HEK293 (cell line): ENCODE measurements around the gene ZNF200.

Experiments used
- BCL11B ChIP-seq: fragments of 450-650 bp; formaldehyde crosslinking; IDR thresholded peaks from 2 replicates; pipeline ENCODE4 v1.5.1; 2016; ENCODE audit warnings: low read depth, missing biosample characterization, missing genetic modification characterization
- ELK4 ChIP-seq: IDR thresholded peaks from 2 replicates; pipeline ENCODE4 v1.6.1; 2011; ENCODE audit warnings: mild to moderate bottlenecking, low read depth, low read length, borderline replicate concordance
- KLF7 ChIP-seq: fragments of 450-650 bp; formaldehyde crosslinking; IDR thresholded peaks from 2 replicates; pipeline ENCODE4 v1.5.1; 2016; ENCODE audit warnings: missing biosample characterization, missing genetic modification characterization, borderline replicate concordance
- KLF8 ChIP-seq: fragments of 450-650 bp; formaldehyde crosslinking; IDR thresholded peaks from 2 replicates; pipeline ENCODE4 v1.5.1; 2016; ENCODE audit warnings: missing biosample characterization, missing genetic modification characterization
- KLF9 ChIP-seq: fragments of 450-650 bp; formaldehyde crosslinking; IDR thresholded peaks from 2 replicates; pipeline ENCODE4 v1.5.1; 2016; ENCODE audit warnings: missing biosample characterization, missing genetic modification characterization, low read depth
- RBAK ChIP-seq: fragments of 450-650 bp; formaldehyde crosslinking; IDR thresholded peaks from 2 replicates; pipeline ENCODE4 v1.5.1; 2016; ENCODE audit warnings: missing biosample characterization, missing genetic modification characterization
- SCRT2 ChIP-seq: fragments of 450-650 bp; formaldehyde crosslinking; IDR thresholded peaks from 2 replicates; pipeline ENCODE4 v1.5.1; 2016; ENCODE audit warnings: missing biosample characterization, missing genetic modification characterization
- YY2 ChIP-seq: fragments of 450-650 bp; formaldehyde crosslinking; IDR thresholded peaks from 2 replicates; pipeline ENCODE4 v1.5.1; 2016; ENCODE audit warnings: missing biosample characterization, missing genetic modification characterization
- ZBTB44 ChIP-seq: fragments of 450-650 bp; IDR thresholded peaks from 2 replicates; pipeline ENCODE4 v1.5.1; 2018; ENCODE audit warnings: missing biosample characterization, mild to moderate bottlenecking, missing genetic modification characterization
- ZEB2 ChIP-seq: fragments of 450-650 bp; formaldehyde crosslinking; IDR thresholded peaks from 2 replicates; pipeline ENCODE4 v1.5.1; 2016; ENCODE audit warnings: missing biosample characterization, missing genetic modification characterization
- ZFHX2 ChIP-seq: fragments of 450-650 bp; formaldehyde crosslinking; conservative IDR thresholded peaks from 2 replicates; pipeline ENCODE4 v1.5.1; 2016; ENCODE audit warnings: missing biosample characterization, missing genetic modification characterization
- ZFP41 ChIP-seq: fragments of 450-650 bp; formaldehyde crosslinking; IDR thresholded peaks from 2 replicates; pipeline ENCODE4 v1.5.1; 2016; ENCODE audit warnings: missing biosample characterization, missing genetic modification characterization, borderline replicate concordance
- ZNF174 ChIP-seq: fragments of 450-650 bp; formaldehyde crosslinking; IDR thresholded peaks from 2 replicates; pipeline ENCODE4 v1.5.0; 2017; ENCODE audit warnings: missing biosample characterization, mild to moderate bottlenecking, missing genetic modification characterization
- ZNF211 ChIP-seq: fragments of 450-650 bp; formaldehyde crosslinking; IDR thresholded peaks from 2 replicates; pipeline ENCODE4 v1.5.1; 2016; ENCODE audit warnings: low read depth, missing biosample characterization, missing genetic modification characterization
- ZNF214 ChIP-seq: fragments of 450-650 bp; formaldehyde crosslinking; IDR thresholded peaks from 2 replicates; pipeline ENCODE4 v1.5.1; 2017; ENCODE audit warnings: missing biosample characterization, mild to moderate bottlenecking, missing genetic modification characterization, borderline replicate concordance
- ZNF24 ChIP-seq: fragments of 450-650 bp; formaldehyde crosslinking; IDR thresholded peaks from 2 replicates; pipeline ENCODE4 v1.5.1; 2016; ENCODE audit warnings: missing biosample characterization, missing genetic modification characterization
- ZNF248 ChIP-seq: fragments of 450-650 bp; formaldehyde crosslinking; IDR thresholded peaks from 2 replicates; pipeline ENCODE4 v1.5.1; 2017; ENCODE audit warnings: missing biosample characterization, missing genetic modification characterization
- ZNF266 ChIP-seq: fragments of 450-650 bp; formaldehyde crosslinking; IDR thresholded peaks from 2 replicates; pipeline ENCODE4 v1.5.1; 2016; ENCODE audit warnings: missing biosample characterization, missing genetic modification characterization, low read depth
- ZNF341 ChIP-seq: fragments of 450-650 bp; formaldehyde crosslinking; IDR thresholded peaks from 2 replicates; pipeline ENCODE4; 2016; ENCODE audit warnings: low read depth, missing biosample characterization, missing genetic modification characterization
- ZNF596 ChIP-seq: fragments of 450-650 bp; IDR thresholded peaks from 2 replicates; pipeline ENCODE4 v1.5.0; 2018; ENCODE audit warnings: missing biosample characterization, mild to moderate bottlenecking, missing genetic modification characterization, moderate library complexity
- ZNF621 ChIP-seq: fragments of 450-650 bp; formaldehyde crosslinking; IDR thresholded peaks from 2 replicates; pipeline ENCODE4 v1.5.1; 2017; ENCODE audit warnings: missing biosample characterization, missing genetic modification characterization
- ZNF624 ChIP-seq: fragments of 450-650 bp; formaldehyde crosslinking; IDR thresholded peaks from 2 replicates; pipeline ENCODE4 v1.5.1; 2017; ENCODE audit warnings: missing biosample characterization, missing genetic modification characterization
- ZNF843 ChIP-seq: fragments of 450-650 bp; formaldehyde crosslinking; IDR thresholded peaks from 2 replicates; pipeline ENCODE4 v1.5.1; 2016; ENCODE audit warnings: missing biosample characterization, missing genetic modification characterization
- TF ChIP-seq, protein P1 (sequence below): fragments of 450-650 bp; formaldehyde crosslinking; IDR thresholded peaks from 2 replicates; pipeline ENCODE4 v1.5.1; 2016; ENCODE audit warnings: missing biosample characterization, missing genetic modification characterization
- TF ChIP-seq, protein P2 (sequence below): fragments of 450-650 bp; formaldehyde crosslinking; optimal IDR thresholded peaks from 2 replicates; pipeline ENCODE3; 2016; ENCODE audit warnings: missing biosample characterization, mild to moderate bottlenecking, missing genetic modification characterization
- TF ChIP-seq, protein P3 (sequence below): fragments of 450-650 bp; formaldehyde crosslinking; IDR thresholded peaks from 2 replicates; pipeline ENCODE4 v1.5.1; 2016; ENCODE audit warnings: missing biosample characterization, missing genetic modification characterization
- TF ChIP-seq, protein P4 (sequence below): fragments of 450-650 bp; formaldehyde crosslinking; IDR thresholded peaks from 2 replicates; pipeline ENCODE4 v1.5.1; 2016; ENCODE audit warnings: missing biosample characterization, missing genetic modification characterization
- TF ChIP-seq, protein P5 (sequence below): fragments of 450-650 bp; formaldehyde crosslinking; IDR thresholded peaks from 2 replicates; pipeline ENCODE4 v1.5.1; 2016; ENCODE audit warnings: missing biosample characterization, missing genetic modification characterization, low read depth
- TF ChIP-seq, protein P6 (sequence below): fragments of 450-650 bp; formaldehyde crosslinking; IDR thresholded peaks from 2 replicates; pipeline ENCODE4 v1.5.1; 2016; ENCODE audit warnings: missing biosample characterization, missing genetic modification characterization

Gene ZNF200

GRCh38 chr16:3282103-3282729 lies 47.3 kb upstream of the ZNF200 start (continued):
- TF ChIP-seq, protein P1, sequence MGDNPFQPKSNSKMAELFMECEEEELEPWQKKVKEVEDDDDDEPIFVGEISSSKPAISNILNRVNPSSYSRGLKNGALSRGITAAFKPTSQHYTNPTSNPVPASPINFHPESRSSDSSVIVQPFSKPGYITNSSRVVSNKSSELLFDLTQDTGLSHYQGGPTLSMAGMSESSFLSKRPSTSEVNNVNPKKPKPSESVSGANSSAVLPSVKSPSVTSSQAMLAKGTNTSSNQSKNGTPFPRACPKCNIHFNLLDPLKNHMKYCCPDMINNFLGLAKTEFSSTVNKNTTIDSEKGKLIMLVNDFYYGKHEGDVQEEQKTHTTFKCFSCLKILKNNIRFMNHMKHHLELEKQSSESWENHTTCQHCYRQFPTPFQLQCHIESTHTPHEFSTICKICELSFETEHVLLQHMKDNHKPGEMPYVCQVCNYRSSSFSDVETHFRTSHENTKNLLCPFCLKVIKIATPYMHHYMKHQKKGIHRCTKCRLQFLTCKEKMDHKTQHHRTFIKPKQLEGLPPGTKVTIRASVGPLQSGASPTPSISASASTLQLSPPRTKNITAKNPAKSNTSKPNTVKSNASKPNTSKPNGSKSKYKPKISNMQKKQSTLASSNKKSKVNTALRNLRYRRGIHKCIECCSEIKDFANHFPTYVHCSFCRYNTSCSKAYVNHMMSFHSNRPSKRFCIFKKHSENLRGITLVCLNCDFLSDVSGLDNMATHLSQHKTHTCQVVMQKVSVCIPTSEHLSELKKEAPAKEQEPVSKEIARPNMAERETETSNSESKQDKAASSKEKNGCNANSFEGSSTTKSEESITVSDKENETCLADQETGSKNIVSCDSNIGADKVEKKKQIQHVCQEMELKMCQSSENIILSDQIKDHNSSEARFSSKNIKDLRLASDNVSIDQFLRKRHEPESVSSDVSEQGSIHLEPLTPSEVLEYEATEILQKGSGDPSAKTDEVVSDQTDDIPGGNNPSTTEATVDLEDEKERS (tag by site-specific recombination), result no peak
- TF ChIP-seq ZNF596 (tag by site-specific recombination) (no peak), YY2 (tag by site-specific recombination) (no peak), KLF8 (no peak), ZNF341 (no peak), ZNF624 (tag by site-specific recombination) (no peak), RBAK (no peak), ZNF843 (tag by site-specific recombination) (no peak), ELK4 (no peak), BCL11B (tag by site-specific recombination) (no peak), KLF9 (tag by site-specific recombination) (no peak), SCRT2 (tag by site-specific recombination) (peak; percentile 96), ZEB2 (tag by site-specific recombination) (peak; percentile 13; the same call in 1 of the 2 replicates), ZNF621 (tag by site-specific recombination) (no peak), ZNF214 (no peak), ZNF266 (tag by site-specific recombination) (no peak), ZNF211 (tag by site-specific recombination) (no peak), ZNF24 (tag by site-specific recombination) (0 out of 2 replicates have a peak, but pooled peaks have one; percentile 7), ZBTB44 (tag by site-specific recombination) (no peak), ZFHX2 (tag by site-specific recombination) (peak; percentile 30; the same call in 1 of the 2 replicates), ZNF174 (tag by site-specific recombination) (no peak), ZFP41 (no peak), ZNF248 (no peak), KLF7 (tag by site-specific recombination) (no peak)
- TF ChIP-seq, protein P2, sequence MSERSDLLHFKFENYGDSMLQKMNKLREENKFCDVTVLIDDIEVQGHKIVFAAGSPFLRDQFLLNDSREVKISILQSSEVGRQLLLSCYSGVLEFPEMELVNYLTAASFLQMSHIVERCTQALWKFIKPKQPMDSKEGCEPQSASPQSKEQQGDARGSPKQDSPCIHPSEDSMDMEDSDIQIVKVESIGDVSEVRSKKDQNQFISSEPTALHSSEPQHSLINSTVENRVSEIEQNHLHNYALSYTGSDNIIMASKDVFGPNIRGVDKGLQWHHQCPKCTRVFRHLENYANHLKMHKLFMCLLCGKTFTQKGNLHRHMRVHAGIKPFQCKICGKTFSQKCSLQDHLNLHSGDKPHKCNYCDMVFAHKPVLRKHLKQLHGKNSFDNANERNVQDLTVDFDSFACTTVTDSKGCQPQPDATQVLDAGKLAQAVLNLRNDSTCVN, result no peak
- TF ChIP-seq, protein P3, sequence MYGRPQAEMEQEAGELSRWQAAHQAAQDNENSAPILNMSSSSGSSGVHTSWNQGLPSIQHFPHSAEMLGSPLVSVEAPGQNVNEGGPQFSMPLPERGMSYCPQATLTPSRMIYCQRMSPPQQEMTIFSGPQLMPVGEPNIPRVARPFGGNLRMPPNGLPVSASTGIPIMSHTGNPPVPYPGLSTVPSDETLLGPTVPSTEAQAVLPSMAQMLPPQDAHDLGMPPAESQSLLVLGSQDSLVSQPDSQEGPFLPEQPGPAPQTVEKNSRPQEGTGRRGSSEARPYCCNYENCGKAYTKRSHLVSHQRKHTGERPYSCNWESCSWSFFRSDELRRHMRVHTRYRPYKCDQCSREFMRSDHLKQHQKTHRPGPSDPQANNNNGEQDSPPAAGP (tag by site-specific recombination), result no peak
- TF ChIP-seq, protein P4, sequence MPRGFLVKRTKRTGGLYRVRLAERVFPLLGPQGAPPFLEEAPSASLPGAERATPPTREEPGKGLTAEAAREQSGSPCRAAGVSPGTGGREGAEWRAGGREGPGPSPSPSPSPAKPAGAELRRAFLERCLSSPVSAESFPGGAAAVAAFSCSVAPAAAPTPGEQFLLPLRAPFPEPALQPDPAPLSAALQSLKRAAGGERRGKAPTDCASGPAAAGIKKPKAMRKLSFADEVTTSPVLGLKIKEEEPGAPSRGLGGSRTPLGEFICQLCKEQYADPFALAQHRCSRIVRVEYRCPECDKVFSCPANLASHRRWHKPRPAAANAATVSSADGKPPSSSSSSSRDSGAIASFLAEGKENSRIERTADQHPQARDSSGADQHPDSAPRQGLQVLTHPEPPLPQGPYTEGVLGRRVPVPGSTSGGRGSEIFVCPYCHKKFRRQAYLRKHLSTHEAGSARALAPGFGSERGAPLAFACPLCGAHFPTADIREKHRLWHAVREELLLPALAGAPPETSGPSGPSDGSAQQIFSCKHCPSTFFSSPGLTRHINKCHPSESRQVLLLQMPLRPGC (tag by site-specific recombination), result no peak
- TF ChIP-seq, protein P5, sequence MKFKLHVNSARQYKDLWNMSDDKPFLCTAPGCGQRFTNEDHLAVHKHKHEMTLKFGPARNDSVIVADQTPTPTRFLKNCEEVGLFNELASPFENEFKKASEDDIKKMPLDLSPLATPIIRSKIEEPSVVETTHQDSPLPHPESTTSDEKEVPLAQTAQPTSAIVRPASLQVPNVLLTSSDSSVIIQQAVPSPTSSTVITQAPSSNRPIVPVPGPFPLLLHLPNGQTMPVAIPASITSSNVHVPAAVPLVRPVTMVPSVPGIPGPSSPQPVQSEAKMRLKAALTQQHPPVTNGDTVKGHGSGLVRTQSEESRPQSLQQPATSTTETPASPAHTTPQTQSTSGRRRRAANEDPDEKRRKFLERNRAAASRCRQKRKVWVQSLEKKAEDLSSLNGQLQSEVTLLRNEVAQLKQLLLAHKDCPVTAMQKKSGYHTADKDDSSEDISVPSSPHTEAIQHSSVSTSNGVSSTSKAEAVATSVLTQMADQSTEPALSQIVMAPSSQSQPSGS (tag by site-specific recombination), result no peak
- TF ChIP-seq, protein P6, sequence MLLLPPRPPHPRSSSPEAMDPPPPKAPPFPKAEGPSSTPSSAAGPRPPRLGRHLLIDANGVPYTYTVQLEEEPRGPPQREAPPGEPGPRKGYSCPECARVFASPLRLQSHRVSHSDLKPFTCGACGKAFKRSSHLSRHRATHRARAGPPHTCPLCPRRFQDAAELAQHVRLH (tag by site-specific recombination), result 0 out of 2 replicates have a peak, but pooled peaks have one; percentile 38
